Inferior parietal cortex (tissue), 1 donor: ENCODE data around the gene MRPL32.
A peak's percentile ranks its signal among the peaks of the same experiment; 100 is the strongest.
"Not testable (repeated sequence)": the region's sequence is repeated elsewhere in the genome, so short reads cannot be mapped to it uniquely, and the experiment has no call there.

Experiments used
- DNase-seq: peaks from one replicate; pipeline ENCODE4 v3.0.0-alpha.2; 2016; ENCODE audit errors: extremely low spot score

Gene MRPL32

GRCh38 chr7:42931834-42932651 lies at the start of gene MRPL32, which contains the start of gene PSMA2:
MRPL32 (plus strand) TSS chr7:42932376; CDS start chr7:42932387, 11 bp downstream.
PSMA2 (minus strand) TSS chr7:42932174; CDS start chr7:42932158, 16 bp downstream.
- DNase-seq = peak; percentile 98

GRCh38 chr7:42883950-42884349 lies 48.2 kb upstream of the MRPL32 start:
- no peak for DNase-seq

- DNase-seq = not testable (repeated sequence)
Observed at GRCh38 chr7:42885183-42885582, 47.0 kb upstream of the MRPL32 start.

- no peak for DNase-seq
Observed at GRCh38 chr7:42886129-42886528, 46.0 kb upstream of the MRPL32 start.

GRCh38 chr7:42886893-42887505 lies 45.2 kb upstream of the MRPL32 start:
- no peak for DNase-seq

- no peak for DNase-seq
Observed at GRCh38 chr7:42893346-42894240, 38.6 kb upstream of the MRPL32 start.

GRCh38 chr7:42900842-42901241 lies 31.3 kb upstream of the MRPL32 start:
- DNase-seq = no peak

- no peak for DNase-seq
Observed at GRCh38 chr7:42902331-42902730, 29.8 kb upstream of the MRPL32 start.

GRCh38 chr7:42906181-42906580 lies 26.0 kb upstream of the MRPL32 start:
- DNase-seq = no peak

GRCh38 chr7:42907316-42907715 lies 24.9 kb upstream of the MRPL32 start:
- no peak for DNase-seq

GRCh38 chr7:42910306-42910705 lies 21.9 kb upstream of the MRPL32 start:
- DNase-seq = peak; percentile 53

GRCh38 chr7:42911454-42912447 lies 20.4 kb upstream of the MRPL32 start, which contains the start of gene C7orf25:
C7orf25 (minus strand) TSS chr7:42912070; CDS start chr7:42910900, 1,170 bp downstream.
- peak; percentile 94 for DNase-seq

- no peak for DNase-seq
Observed at GRCh38 chr7:42913591-42913990, 18.6 kb upstream of the MRPL32 start.

GRCh38 chr7:42914009-42914408 lies 18.2 kb upstream of the MRPL32 start:
- DNase-seq = no peak

GRCh38 chr7:42914421-42915045 lies 17.6 kb upstream of the MRPL32 start:
- DNase-seq = no peak

GRCh38 chr7:42915356-42915755 lies 16.8 kb upstream of the MRPL32 start:
- DNase-seq = no peak

- DNase-seq = no peak
Observed at GRCh38 chr7:42922017-42922753, 10.0 kb upstream of the MRPL32 start.

- DNase-seq = no peak
Observed at GRCh38 chr7:42924223-42924838, 7.8 kb upstream of the MRPL32 start.

GRCh38 chr7:42925630-42926029 lies 6.5 kb upstream of the MRPL32 start:
- DNase-seq = no peak
